Measurements from ENCODE around the gene ZNF605. TPM values are rescaled to one million over a fixed set of nuclear protein-coding genes. Genes with fewer than 3 reads are reported as not detected.
"Not testable (repeated sequence)": the region's sequence is repeated elsewhere in the genome, so short reads cannot be mapped to it uniquely, and the experiment has no call there.

The ZNF605 gene
- polyA plus RNA-seq, 2 donors: 1.9 to 4.3 TPM

DNA sequence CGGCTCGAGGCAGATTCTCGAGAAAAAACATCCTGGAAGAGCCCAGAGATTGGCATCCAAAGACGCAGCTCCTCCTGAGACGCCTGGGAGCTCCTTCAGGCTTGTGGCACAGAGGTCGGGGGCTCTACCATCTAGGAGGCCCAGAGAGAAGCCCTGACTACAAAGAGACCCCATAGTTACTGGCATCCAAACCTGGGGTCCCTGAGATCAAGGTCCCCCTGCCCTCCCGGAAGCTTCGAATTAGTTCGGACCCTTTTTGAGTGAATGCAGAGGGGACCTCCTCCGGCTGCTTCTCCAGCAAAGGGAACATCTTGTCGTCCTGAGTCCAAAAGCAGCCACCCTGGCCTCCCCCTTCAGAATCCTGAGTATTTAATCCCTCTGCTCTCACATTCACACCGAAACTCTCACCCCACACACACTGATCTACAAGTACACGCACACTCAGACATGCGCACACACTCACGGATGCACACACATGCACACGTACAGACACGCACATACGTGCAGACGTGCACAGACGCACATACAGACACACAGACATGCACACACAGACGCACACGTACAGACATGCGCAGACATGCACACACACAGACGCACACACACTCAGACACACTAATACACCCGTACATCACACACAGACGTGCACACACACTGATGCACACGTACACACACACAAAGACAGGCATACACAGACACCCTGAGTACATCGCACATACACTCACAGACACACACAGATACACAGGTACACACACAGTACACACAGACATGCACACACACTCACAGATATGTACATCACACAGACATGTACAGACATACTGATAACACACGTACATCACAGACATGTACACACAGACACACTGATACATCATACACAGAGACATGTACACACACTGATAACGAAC lies 5.9 kb downstream of the ZNF605 start:
- Histone ChIP-seq H3K27me3 (ENCODE audit: control insufficient read depth in 1 of 2, insufficient read depth in 2 of 2, low read length in 2 of 2) (no peaks in the 10 kb centered on the region), H3K4me1 (ENCODE audit: control insufficient read depth in 2 of 2, insufficient read depth in 2 of 2, low read length in 1 of 2) (no peaks in the 10 kb centered on the region), H3K9me3 (ENCODE audit: control insufficient read depth in 2 of 2, insufficient read depth in 1 of 2, low read depth in 1 of 2, low read length in 1 of 2) (peaks cover 35 to 66% of the 10 kb centered on the region in 2 donors), H3K27ac (ENCODE audit: low read depth in 2 of 2, low read length in 1 of 2) (no peak overlapping the region), H3K36me3 (ENCODE audit: control insufficient read depth in 2 of 2, insufficient read depth in 2 of 2, low read length in 1 of 2) (peaks cover 12 to 31% of the 10 kb centered on the region in 2 donors), H3K4me3 (ENCODE audit: low read depth in 1 of 2, low read length in 2 of 2) (no peak overlapping the region)
- 98% methylated on average over 30 of the region's 30 CpGs for WGBS, 2 donors

DNA sequence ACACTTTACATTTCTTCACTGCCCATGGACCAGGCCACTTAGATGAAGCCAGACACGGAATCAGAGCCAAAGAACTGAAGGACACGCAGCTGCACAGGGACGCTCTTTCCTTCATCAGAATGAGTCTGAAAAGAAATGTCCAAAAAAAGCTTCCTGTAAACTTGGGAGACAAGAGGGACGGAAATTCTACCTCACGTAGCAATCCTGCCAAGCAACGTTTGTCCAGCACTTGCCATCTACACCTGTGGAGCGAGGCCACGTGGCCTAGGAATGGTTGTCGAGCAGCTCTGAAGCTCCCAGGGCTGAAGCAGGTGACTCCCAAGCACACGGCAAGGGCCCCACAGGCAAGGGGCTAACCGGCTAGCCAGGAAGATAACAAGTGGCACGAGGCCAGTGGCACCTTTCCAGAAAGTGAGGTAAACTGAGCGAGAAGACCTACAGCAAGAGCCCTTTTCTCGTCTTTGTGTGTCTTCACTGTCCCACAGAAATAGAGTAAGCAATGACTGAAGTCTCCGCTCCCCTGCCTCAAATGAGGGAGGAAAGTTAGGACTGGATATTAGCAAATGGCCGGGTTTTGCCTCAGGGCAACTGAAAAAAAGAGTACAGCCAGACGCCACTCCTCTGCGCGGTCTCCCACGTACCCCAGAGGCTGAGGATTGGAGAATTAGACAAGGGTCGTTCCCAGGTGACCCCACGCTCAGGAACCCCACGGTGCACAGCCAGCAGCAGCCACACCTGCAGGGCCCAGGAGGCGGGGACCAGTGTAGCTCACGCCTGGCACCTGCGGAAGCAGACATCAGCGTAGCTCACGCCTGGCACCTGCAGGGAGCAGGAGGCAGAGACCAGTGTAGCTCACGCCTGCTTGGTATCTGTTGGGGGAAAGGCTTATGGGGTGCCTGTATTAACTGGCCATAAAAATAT lies 7.7 kb downstream of the ZNF605 start:
- H3K9me3 ChIP-seq (ENCODE audit: control insufficient read depth in 2 of 2, insufficient read depth in 1 of 2, low read depth in 1 of 2, low read length in 1 of 2): peaks cover 44 to 69% of the 10 kb centered on the region in 2 donors
- peaks cover 20 to 43% of the 10 kb centered on the region in 2 donors for H3K36me3 ChIP-seq (ENCODE audit: control insufficient read depth in 2 of 2, insufficient read depth in 2 of 2, low read length in 1 of 2)
- H3K4me3 ChIP-seq (ENCODE audit: low read depth in 1 of 2, low read length in 2 of 2): no peak overlapping the region
- no peaks in the 10 kb centered on the region for H3K27me3 ChIP-seq (ENCODE audit: control insufficient read depth in 1 of 2, insufficient read depth in 2 of 2, low read length in 2 of 2)
- no peaks in the 10 kb centered on the region for H3K4me1 ChIP-seq (ENCODE audit: control insufficient read depth in 2 of 2, insufficient read depth in 2 of 2, low read length in 1 of 2)
- H3K27ac ChIP-seq (ENCODE audit: low read depth in 2 of 2, low read length in 1 of 2): no peak overlapping the region
- WGBS, 2 donors: 95 to 97% methylated on average over 29 of the region's 29 CpGs

DNA sequence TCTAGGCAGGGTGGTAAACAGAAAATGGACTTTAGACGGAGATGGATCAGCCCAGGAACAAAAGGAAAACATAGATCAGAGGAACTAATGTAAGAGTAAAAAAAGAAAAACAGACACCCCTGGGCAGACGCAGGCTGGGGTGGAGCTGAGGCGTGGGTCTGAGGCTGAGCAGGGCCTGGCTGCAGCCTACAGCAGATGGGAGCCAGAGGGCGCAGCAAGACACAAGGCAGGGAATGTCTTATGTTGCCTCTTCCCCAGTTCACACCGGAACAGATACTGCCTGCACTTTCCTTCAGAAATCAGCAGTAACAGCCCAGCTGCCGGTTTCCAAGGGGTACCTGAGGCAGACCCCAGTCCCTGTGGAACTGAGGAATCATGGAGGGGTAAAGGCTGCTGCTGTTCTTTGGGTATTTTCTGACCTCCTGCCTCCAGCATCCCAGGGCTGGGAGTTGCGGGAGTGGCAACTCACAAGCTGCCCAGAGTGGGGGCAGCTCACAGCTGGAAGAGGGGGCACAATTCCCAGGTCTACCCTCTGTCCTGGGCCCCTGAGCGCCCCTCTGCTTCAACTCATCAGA lies 9.8 kb downstream of the ZNF605 start:
- WGBS, 2 donors: 92 to 98% methylated on average over 8 of the region's 8 CpGs
- Histone ChIP-seq H3K27me3 (ENCODE audit: control insufficient read depth in 1 of 2, insufficient read depth in 2 of 2, low read length in 2 of 2) (no peaks in the 10 kb centered on the region), H3K36me3 (ENCODE audit: control insufficient read depth in 2 of 2, insufficient read depth in 2 of 2, low read length in 1 of 2) (peaks cover 31 to 54% of the 10 kb centered on the region in 2 donors), H3K4me1 (ENCODE audit: control insufficient read depth in 2 of 2, insufficient read depth in 2 of 2, low read length in 1 of 2) (no peaks in the 10 kb centered on the region), H3K9me3 (ENCODE audit: control insufficient read depth in 2 of 2, insufficient read depth in 1 of 2, low read depth in 1 of 2, low read length in 1 of 2) (peaks cover 49 to 71% of the 10 kb centered on the region in 2 donors), H3K27ac (ENCODE audit: low read depth in 2 of 2, low read length in 1 of 2) (no peak overlapping the region), H3K4me3 (ENCODE audit: low read depth in 1 of 2, low read length in 2 of 2) (no peak overlapping the region)

DNA sequence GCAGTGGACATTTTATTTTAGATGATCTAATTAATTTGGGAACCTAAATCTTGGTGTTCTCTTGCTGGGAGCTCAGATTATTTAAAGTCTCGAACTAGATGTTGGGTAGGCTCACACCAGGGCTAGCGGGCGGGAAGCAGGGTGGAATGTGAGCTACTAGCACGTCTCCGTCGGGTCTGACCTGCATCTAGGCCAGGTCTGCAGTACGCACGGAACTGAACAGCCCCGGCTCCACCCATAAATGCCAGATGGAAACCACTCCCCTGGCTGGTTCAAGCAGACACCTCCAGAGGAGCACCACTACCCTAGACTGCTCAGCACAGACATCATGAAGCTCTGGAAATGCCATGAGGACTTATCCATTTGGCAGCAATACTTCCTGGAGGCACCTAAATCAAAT lies 10.3 kb downstream of the ZNF605 start:
- Histone ChIP-seq H3K9me3 (ENCODE audit: control insufficient read depth in 2 of 2, insufficient read depth in 1 of 2, low read depth in 1 of 2, low read length in 1 of 2) (peaks cover 54 to 71% of the 10 kb centered on the region in 2 donors), H3K36me3 (ENCODE audit: control insufficient read depth in 2 of 2, insufficient read depth in 2 of 2, low read length in 1 of 2) (peaks cover 31 to 55% of the 10 kb centered on the region in 2 donors), H3K4me3 (ENCODE audit: low read depth in 1 of 2, low read length in 2 of 2) (no peak overlapping the region), H3K4me1 (ENCODE audit: control insufficient read depth in 2 of 2, insufficient read depth in 2 of 2, low read length in 1 of 2) (no peaks in the 10 kb centered on the region), H3K27ac (ENCODE audit: low read depth in 2 of 2, low read length in 1 of 2) (no peak overlapping the region), H3K27me3 (ENCODE audit: control insufficient read depth in 1 of 2, insufficient read depth in 2 of 2, low read length in 2 of 2) (no peaks in the 10 kb centered on the region)
- WGBS, 2 donors: 97 to 99% methylated on average over 9 of the region's 9 CpGs

DNA sequence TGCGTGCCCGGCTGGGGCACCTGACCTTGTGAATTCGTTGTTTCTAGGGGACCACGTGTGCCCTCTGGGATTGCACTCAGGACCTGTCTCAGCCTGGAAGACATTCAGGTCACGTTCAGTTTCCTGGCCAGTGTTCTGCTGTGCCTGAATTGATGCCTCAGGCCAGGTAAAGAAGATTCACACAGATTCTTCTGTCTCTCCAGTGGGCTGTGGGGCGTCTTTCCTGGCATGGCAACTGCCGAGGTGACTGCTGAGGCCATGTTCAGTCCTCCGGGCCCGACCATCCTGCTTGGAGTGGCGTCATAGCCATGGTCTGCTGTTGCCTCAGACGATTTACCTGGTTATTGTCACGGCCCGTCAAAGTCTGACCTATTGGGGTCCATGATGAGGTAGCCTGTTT lies 13.5 kb downstream of the ZNF605 start:
- peaks cover 25 to 48% of the 10 kb centered on the region in 2 donors for H3K36me3 ChIP-seq (ENCODE audit: control insufficient read depth in 2 of 2, insufficient read depth in 2 of 2, low read length in 1 of 2)

DNA sequence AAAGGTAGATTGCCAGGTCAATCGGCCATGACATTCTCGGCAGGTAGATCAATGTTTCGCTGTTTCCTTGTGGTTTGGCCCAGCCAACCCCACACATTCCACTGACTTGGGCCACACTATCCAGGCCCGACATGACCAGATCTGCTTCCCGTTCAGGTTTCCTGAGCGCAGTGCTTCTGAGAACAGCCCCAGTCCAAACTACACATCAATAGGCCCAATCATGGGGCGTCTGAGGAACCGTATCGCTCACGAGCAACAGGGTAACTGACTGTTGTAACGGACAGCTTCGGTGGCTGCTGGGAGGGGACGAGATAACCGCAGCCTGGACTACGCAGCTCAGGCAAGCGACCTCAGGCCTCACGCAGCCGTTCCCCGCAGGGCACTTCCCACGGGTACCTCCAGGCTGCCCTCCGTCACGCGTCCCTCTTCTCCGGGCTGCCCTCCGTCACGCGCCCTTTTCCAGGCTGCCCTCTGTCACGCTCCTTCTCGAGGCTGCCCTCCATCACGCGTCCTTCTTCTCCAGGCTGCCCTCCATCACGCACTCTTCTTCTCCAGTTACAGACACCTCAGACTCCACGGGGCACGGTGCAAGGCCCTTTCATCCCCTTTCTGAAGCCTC lies 14.7 kb downstream of the ZNF605 start:
- no peak overlapping the region for H3K4me3 ChIP-seq (ENCODE audit: low read depth in 1 of 2, low read length in 2 of 2)
- no peak overlapping the region for H3K27ac ChIP-seq (ENCODE audit: low read depth in 2 of 2, low read length in 1 of 2)
- peaks cover 25 to 43% of the 10 kb centered on the region in 2 donors for H3K36me3 ChIP-seq (ENCODE audit: control insufficient read depth in 2 of 2, insufficient read depth in 2 of 2, low read length in 1 of 2)
- no peaks in the 10 kb centered on the region for H3K27me3 ChIP-seq (ENCODE audit: control insufficient read depth in 1 of 2, insufficient read depth in 2 of 2, low read length in 2 of 2)
- WGBS, 2 donors: 96 to 98% methylated on average over 34 of the region's 34 CpGs
- peaks cover 36 to 50% of the 10 kb centered on the region in 2 donors for H3K9me3 ChIP-seq (ENCODE audit: control insufficient read depth in 2 of 2, insufficient read depth in 1 of 2, low read depth in 1 of 2, low read length in 1 of 2)
- H3K4me1 ChIP-seq (ENCODE audit: control insufficient read depth in 2 of 2, insufficient read depth in 2 of 2, low read length in 1 of 2): no peaks in the 10 kb centered on the region

More for the DNA sequence above, 13.5 kb downstream of the ZNF605 start:
- H3K27ac ChIP-seq (ENCODE audit: low read depth in 2 of 2, low read length in 1 of 2): no peak overlapping the region
- peaks cover 38 to 53% of the 10 kb centered on the region in 2 donors for H3K9me3 ChIP-seq (ENCODE audit: control insufficient read depth in 2 of 2, insufficient read depth in 1 of 2, low read depth in 1 of 2, low read length in 1 of 2)
- no peaks in the 10 kb centered on the region for H3K27me3 ChIP-seq (ENCODE audit: control insufficient read depth in 1 of 2, insufficient read depth in 2 of 2, low read length in 2 of 2)
- no peak overlapping the region for H3K4me3 ChIP-seq (ENCODE audit: low read depth in 1 of 2, low read length in 2 of 2)
- 98 to 99% methylated on average over 13 of the region's 13 CpGs for WGBS, 2 donors
- H3K4me1 ChIP-seq (ENCODE audit: control insufficient read depth in 2 of 2, insufficient read depth in 2 of 2, low read length in 1 of 2): no peaks in the 10 kb centered on the region

DNA sequence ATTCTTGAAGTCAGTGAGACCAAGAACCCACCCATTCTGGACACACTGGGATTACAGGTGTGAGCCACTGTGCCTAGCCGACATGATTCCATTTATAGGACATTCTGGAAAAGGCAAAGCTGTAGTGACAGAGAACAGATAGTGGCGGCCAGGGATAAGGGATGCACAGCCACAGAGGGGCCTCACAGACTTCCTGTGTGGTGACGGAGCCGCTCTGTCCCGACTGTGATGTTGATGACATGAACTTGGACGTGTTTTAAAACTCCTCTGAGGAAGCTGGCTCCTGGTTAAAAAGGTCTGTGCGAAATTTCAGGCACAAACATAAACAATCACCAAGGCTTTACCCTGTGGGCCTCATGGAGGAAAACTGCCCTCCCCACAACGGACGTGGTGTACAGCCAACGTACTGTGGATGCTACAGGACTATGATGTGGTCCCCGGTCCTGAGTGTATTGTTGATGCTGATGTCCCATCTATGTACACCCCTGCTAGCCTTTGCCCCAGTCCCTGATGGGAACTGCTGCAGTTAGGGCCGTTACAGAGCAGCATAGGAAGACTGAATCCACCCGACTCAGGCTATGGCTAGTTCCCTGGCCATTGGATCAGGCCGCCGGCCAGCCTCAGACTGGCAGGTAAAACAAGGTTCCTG lies 15.9 kb downstream of the ZNF605 start:
- H3K36me3 ChIP-seq (ENCODE audit: control insufficient read depth in 2 of 2, insufficient read depth in 2 of 2, low read length in 1 of 2): peaks cover 19 to 34% of the 10 kb centered on the region in 2 donors
- WGBS, 2 donors: 97 to 98% methylated on average over 15 of the region's 15 CpGs
- no peak overlapping the region for H3K27ac ChIP-seq (ENCODE audit: low read depth in 2 of 2, low read length in 1 of 2)

DNA sequence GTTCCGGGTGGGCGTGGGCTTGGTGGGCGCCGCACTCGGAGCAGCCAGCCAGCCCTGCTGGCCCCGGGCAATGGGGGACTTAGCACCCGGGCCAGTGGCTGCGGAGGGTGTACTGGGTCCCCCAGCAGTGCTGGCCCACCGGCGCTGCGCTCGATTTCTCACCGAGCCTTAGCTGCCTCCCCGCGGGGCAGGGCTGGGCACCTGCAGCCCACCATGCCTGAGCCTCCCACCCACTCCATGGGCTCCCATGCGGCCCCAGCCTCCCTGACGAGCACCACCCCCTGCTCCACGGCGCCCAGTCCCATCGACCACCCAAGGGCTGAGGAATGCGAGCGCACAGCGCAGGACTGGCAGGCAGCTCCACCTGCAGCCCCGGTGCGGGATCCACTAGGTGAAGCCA lies 17.3 kb downstream of the ZNF605 start:
- Histone ChIP-seq H3K9me3 (ENCODE audit: control insufficient read depth in 2 of 2, insufficient read depth in 1 of 2, low read depth in 1 of 2, low read length in 1 of 2) (peaks cover 24 to 38% of the 10 kb centered on the region in 2 donors), H3K36me3 (ENCODE audit: control insufficient read depth in 2 of 2, insufficient read depth in 2 of 2, low read length in 1 of 2) (peaks cover 15 to 26% of the 10 kb centered on the region in 2 donors)
- H3K27ac ChIP-seq (ENCODE audit: low read depth in 2 of 2, low read length in 1 of 2); H3K4me3 ChIP-seq (ENCODE audit: low read depth in 1 of 2, low read length in 2 of 2); H3K27me3 ChIP-seq (ENCODE audit: control insufficient read depth in 1 of 2, insufficient read depth in 2 of 2, low read length in 2 of 2); H3K4me1 ChIP-seq (ENCODE audit: control insufficient read depth in 2 of 2, insufficient read depth in 2 of 2, low read length in 1 of 2): not testable (repeated sequence)
- WGBS, 2 donors: 93 to 97% methylated on average over 14 to 25 of the region's 25 CpGs

More for the DNA sequence above, 15.9 kb downstream of the ZNF605 start:
- Histone ChIP-seq H3K9me3 (ENCODE audit: control insufficient read depth in 2 of 2, insufficient read depth in 1 of 2, low read depth in 1 of 2, low read length in 1 of 2) (peaks cover 29 to 42% of the 10 kb centered on the region in 2 donors), H3K4me3 (ENCODE audit: low read depth in 1 of 2, low read length in 2 of 2) (no peak overlapping the region), H3K4me1 (ENCODE audit: control insufficient read depth in 2 of 2, insufficient read depth in 2 of 2, low read length in 1 of 2) (no peaks in the 10 kb centered on the region), H3K27me3 (ENCODE audit: control insufficient read depth in 1 of 2, insufficient read depth in 2 of 2, low read length in 2 of 2) (no peaks in the 10 kb centered on the region)

Data from esophagus (tissue), 2 donors.